T1000 (cell line): Measurements from ENCODE around the gene PATE3.

Experiments
- DNase-seq: peaks from one replicate; lab custom pipeline; 2025; ENCODE audit warnings: mixed read lengths; lab: John Stamatoyannopoulos, UW

PATE3 gene

GRCh38 chr11:125787827-125788226, at the start of gene PATE3:
TSS of gene PATE3 (plus strand) at chr11:125788127. CDS start at chr11:125788152, 25 bp downstream.
- DNase-seq, result no peak

- DNase-seq, result no peak
These were observed 47.3 kb upstream of the PATE3 start for GRCh38 chr11:125740617-125741016.

GRCh38 chr11:125743681-125744080, 44.2 kb upstream of the PATE3 start:
- no peak for DNase-seq

GRCh38 chr11:125745979-125746378, 41.9 kb upstream of the PATE3 start, which contains the start of gene PATE1:
TSS of gene PATE1 (plus strand) at chr11:125746279. CDS start at chr11:125746305, 26 bp downstream.
- no peak for DNase-seq

- DNase-seq, result no peak
These were observed 37.3 kb upstream of the PATE3 start for GRCh38 chr11:125750629-125751028.

GRCh38 chr11:125756050-125756449, 31.9 kb upstream of the PATE3 start:
- no peak for DNase-seq

- no peak for DNase-seq
These were observed 25.5 kb upstream of the PATE3 start for GRCh38 chr11:125762445-125762844.

- no peak for DNase-seq
These were observed 24.4 kb upstream of the PATE3 start for GRCh38 chr11:125763483-125763882.

- no peak for DNase-seq
These were observed 21.7 kb upstream of the PATE3 start for GRCh38 chr11:125766251-125766650.

GRCh38 chr11:125768336-125769046, 19.4 kb upstream of the PATE3 start:
- no peak for DNase-seq

GRCh38 chr11:125770583-125770982, 17.3 kb upstream of the PATE3 start:
- no peak for DNase-seq

GRCh38 chr11:125772834-125773505, 15.0 kb upstream of the PATE3 start:
- DNase-seq, result no peak

- no peak for DNase-seq
These were observed 14.4 kb upstream of the PATE3 start for GRCh38 chr11:125773516-125773915.

GRCh38 chr11:125777309-125777708, 10.6 kb upstream of the PATE3 start:
- no peak for DNase-seq

- DNase-seq, result no peak
These were observed 9.2 kb upstream of the PATE3 start, which contains the start of gene PATE2 for GRCh38 chr11:125778728-125779127. TSS of gene PATE2 (minus strand) at chr11:125778828. CDS start at chr11:125778773, 55 bp downstream.

- no peak for DNase-seq
These were observed 3.2 kb upstream of the PATE3 start for GRCh38 chr11:125784678-125785077.

GRCh38 chr11:125790825-125791224, 2.9 kb downstream of the PATE3 start:
- DNase-seq, result no peak

- no peak for DNase-seq
These were observed 9.7 kb downstream of the PATE3 start for GRCh38 chr11:125797641-125798040.

- no peak for DNase-seq
These were observed 11.9 kb downstream of the PATE3 start for GRCh38 chr11:125799808-125800207.

- DNase-seq, result no peak
These were observed 14.5 kb downstream of the PATE3 start for GRCh38 chr11:125802387-125802786.

- DNase-seq, result no peak
These were observed 20.0 kb downstream of the PATE3 start for GRCh38 chr11:125807909-125808308.

GRCh38 chr11:125833016-125833415, 45.1 kb downstream of the PATE3 start, which contains the start of gene PATE4:
TSS of gene PATE4 (plus strand) at chr11:125833316. CDS start at chr11:125833360, 44 bp downstream.
- DNase-seq, result no peak

- no peak for DNase-seq
These were observed 47.8 kb downstream of the PATE3 start for GRCh38 chr11:125835748-125836147.
